Measurements from ENCODE around the gene PTPRR.

Gene PTPRR

GRCh38 chr12:70619471-70620152, 300.9 kb downstream of the PTPRR start:
- Histone ChIP-seq H3K9ac (ENCODE audit: low read length) (no peak overlapping the region), H3K79me2 (ENCODE audit: insufficient read depth, low read length) (no peaks in the 10 kb centered on the region), H3K27ac (ENCODE audit: low read depth, low read length) (no peak overlapping the region), H4K20me1 (ENCODE audit: low read depth, low read length) (no peaks in the 10 kb centered on the region), H3K9me2 (replicated peaks; ENCODE audit: insufficient read depth, low read length) (no peaks in the 10 kb centered on the region; the same call in 1 of the 2 replicates), H3K27me3 (ENCODE audit: low read length) (no peaks in the 10 kb centered on the region), H3F3A (ENCODE audit: insufficient read depth) (no peaks in the 10 kb centered on the region), H3K9me3 (ENCODE audit: insufficient read depth, low read length) (no peaks in the 10 kb centered on the region), H3K36me3 (ENCODE audit: low read length) (no peaks in the 10 kb centered on the region), H2AFZ (ENCODE audit: low read depth, low read length, severe bottlenecking) (no peak overlapping the region), H3K4me3 (ENCODE audit: insufficient read depth, low read length, poor library complexity, severe bottlenecking) (no peak overlapping the region), H3K4me2 (ENCODE audit: low read depth, low read length, poor library complexity, severe bottlenecking) (no peak overlapping the region)
- no peak for TF ChIP-seq CTCF (IDR thresholded peaks at IDR 0.05; ENCODE audit: insufficient read depth, low read length, poor library complexity, severe bottlenecking)
- TF ChIP-seq EZH2phosphoT487 (conservative IDR thresholded peaks at IDR 0.05; ENCODE audit: low read length): no peak

GRCh38 chr12:70618371-70618770, 302.2 kb downstream of the PTPRR start:
- H3K9ac ChIP-seq (ENCODE audit: low read length): no peak overlapping the region
- H3K9me2 ChIP-seq (replicated peaks; ENCODE audit: insufficient read depth, low read length): no peaks in the 10 kb centered on the region; the same call in 1 of the 2 replicates
- H2AFZ ChIP-seq (ENCODE audit: low read depth, low read length, severe bottlenecking): no peak overlapping the region
- no peaks in the 10 kb centered on the region for H4K20me1 ChIP-seq (ENCODE audit: low read depth, low read length)
- H3K27me3 ChIP-seq (ENCODE audit: low read length): no peaks in the 10 kb centered on the region
- no peak overlapping the region for H3K27ac ChIP-seq (ENCODE audit: low read depth, low read length)
- H3K4me2 ChIP-seq (ENCODE audit: low read depth, low read length, poor library complexity, severe bottlenecking): no peak overlapping the region
- H3K9me3 ChIP-seq (ENCODE audit: insufficient read depth, low read length): no peaks in the 10 kb centered on the region
- no peaks in the 10 kb centered on the region for H3K36me3 ChIP-seq (ENCODE audit: low read length)
- H3K79me2 ChIP-seq (ENCODE audit: insufficient read depth, low read length): no peaks in the 10 kb centered on the region
- TF ChIP-seq EZH2phosphoT487 (conservative IDR thresholded peaks at IDR 0.05; ENCODE audit: low read length): no peak
- TF ChIP-seq CTCF (IDR thresholded peaks at IDR 0.05; ENCODE audit: insufficient read depth, low read length, poor library complexity, severe bottlenecking): no peak
- H3K4me3 ChIP-seq (ENCODE audit: insufficient read depth, low read length, poor library complexity, severe bottlenecking): no peak overlapping the region
- H3F3A ChIP-seq (ENCODE audit: insufficient read depth): no peaks in the 10 kb centered on the region

GRCh38 chr12:70617450-70617849, 303.1 kb downstream of the PTPRR start:
- Histone ChIP-seq H3K36me3 (ENCODE audit: low read length) (no peaks in the 10 kb centered on the region), H4K20me1 (ENCODE audit: low read depth, low read length) (no peaks in the 10 kb centered on the region), H3K27ac (ENCODE audit: low read depth, low read length) (no peak overlapping the region), H3K9me3 (ENCODE audit: insufficient read depth, low read length) (no peaks in the 10 kb centered on the region), H2AFZ (ENCODE audit: low read depth, low read length, severe bottlenecking) (no peak overlapping the region), H3K9ac (ENCODE audit: low read length) (no peak overlapping the region), H3K9me2 (replicated peaks; ENCODE audit: insufficient read depth, low read length) (no peaks in the 10 kb centered on the region; the same call in 1 of the 2 replicates), H3K27me3 (ENCODE audit: low read length) (no peaks in the 10 kb centered on the region), H3F3A (ENCODE audit: insufficient read depth) (no peaks in the 10 kb centered on the region), H3K4me3 (ENCODE audit: insufficient read depth, low read length, poor library complexity, severe bottlenecking) (no peak overlapping the region), H3K4me2 (ENCODE audit: low read depth, low read length, poor library complexity, severe bottlenecking) (no peak overlapping the region), H3K79me2 (ENCODE audit: insufficient read depth, low read length) (no peaks in the 10 kb centered on the region)
- no peak for TF ChIP-seq EZH2phosphoT487 (conservative IDR thresholded peaks at IDR 0.05; ENCODE audit: low read length)
- no peak for TF ChIP-seq CTCF (IDR thresholded peaks at IDR 0.05; ENCODE audit: insufficient read depth, low read length, poor library complexity, severe bottlenecking)

All from SU-DHL-6 (cell line).